ENCODE results near the gene SERPINA10. TPM values are rescaled to one million over a fixed set of nuclear protein-coding genes. Genes with fewer than 3 reads are reported as not detected.

SERPINA10 gene
- total RNA-seq, 2 experiments from 2014 or later: not detected

DNA sequence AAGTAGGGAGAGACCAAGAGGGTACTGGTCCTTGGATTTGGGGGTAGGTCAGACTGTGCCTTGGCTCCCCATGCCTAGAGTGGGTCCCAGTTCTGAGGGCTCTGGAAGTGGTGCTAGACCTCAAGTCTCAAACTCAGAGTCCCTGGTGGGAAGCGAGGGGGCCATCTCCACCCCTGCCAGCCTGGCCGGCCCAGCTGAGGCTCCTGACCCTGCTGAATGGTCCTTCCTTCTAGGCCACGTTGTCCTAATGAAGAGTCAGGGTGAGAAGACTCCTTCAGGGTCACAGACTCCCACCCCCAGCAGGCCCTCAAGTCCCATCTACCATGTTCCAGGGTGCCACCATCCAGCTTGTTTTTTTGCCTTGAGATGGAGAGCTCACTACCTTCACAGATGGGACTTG lies 17.2 kb upstream of the SERPINA10 start:
- no TSS peak for BruUV-seq (replicated peaks)
- H3K9me2 ChIP-seq (ENCODE audit: insufficient read depth, low read length): no peaks in the 10 kb centered on the region
- H3K9me3 ChIP-seq (ENCODE audit: low read length): 0 out of 2 replicates have a peak, but pooled peaks cover 6% of the 10 kb centered on the region
- DNase-seq (ENCODE audit: low spot score): no peak
- H3K27ac ChIP-seq (ENCODE audit: low read depth, low read length, poor library complexity, severe bottlenecking): no peak overlapping the region
- ChIA-PET POLR2A (no interaction called here), CTCF (ENCODE audit: unreplicated experiment) (no interaction called here)
- no peaks in the 10 kb centered on the region for H3K4me1 ChIP-seq (ENCODE audit: insufficient read depth, low read length, poor library complexity, severe bottlenecking)
- no peaks in the 10 kb centered on the region for H4K20me1 ChIP-seq (ENCODE audit: insufficient read depth, low read length)
- no peak overlapping the region for H3K4me3 ChIP-seq (ENCODE audit: low read depth, low read length, poor library complexity, severe bottlenecking)
- no peak overlapping the region for H2AFZ ChIP-seq (ENCODE audit: low read length)
- no peaks in the 10 kb centered on the region for H3K79me2 ChIP-seq (ENCODE audit: insufficient read depth, low read depth, low read length)
- no peak overlapping the region for H3K4me2 ChIP-seq (ENCODE audit: low read length)
- intact Hi-C loops (cut with micrococcal nuclease; ENCODE audit: unreplicated experiment): no loop called here
- no peak for TF ChIP-seq EZH2phosphoT487 (IDR thresholded peaks at IDR 0.05; ENCODE audit: borderline replicate concordance, low read depth, low read length)
- TF ChIP-seq, protein P1, sequence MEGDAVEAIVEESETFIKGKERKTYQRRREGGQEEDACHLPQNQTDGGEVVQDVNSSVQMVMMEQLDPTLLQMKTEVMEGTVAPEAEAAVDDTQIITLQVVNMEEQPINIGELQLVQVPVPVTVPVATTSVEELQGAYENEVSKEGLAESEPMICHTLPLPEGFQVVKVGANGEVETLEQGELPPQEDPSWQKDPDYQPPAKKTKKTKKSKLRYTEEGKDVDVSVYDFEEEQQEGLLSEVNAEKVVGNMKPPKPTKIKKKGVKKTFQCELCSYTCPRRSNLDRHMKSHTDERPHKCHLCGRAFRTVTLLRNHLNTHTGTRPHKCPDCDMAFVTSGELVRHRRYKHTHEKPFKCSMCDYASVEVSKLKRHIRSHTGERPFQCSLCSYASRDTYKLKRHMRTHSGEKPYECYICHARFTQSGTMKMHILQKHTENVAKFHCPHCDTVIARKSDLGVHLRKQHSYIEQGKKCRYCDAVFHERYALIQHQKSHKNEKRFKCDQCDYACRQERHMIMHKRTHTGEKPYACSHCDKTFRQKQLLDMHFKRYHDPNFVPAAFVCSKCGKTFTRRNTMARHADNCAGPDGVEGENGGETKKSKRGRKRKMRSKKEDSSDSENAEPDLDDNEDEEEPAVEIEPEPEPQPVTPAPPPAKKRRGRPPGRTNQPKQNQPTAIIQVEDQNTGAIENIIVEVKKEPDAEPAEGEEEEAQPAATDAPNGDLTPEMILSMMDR (conservative IDR thresholded peaks at IDR 0.05; ENCODE audit: low read length): no peak
- H3K36me3 ChIP-seq (ENCODE audit: insufficient read depth, low read length): no peaks in the 10 kb centered on the region

DNA sequence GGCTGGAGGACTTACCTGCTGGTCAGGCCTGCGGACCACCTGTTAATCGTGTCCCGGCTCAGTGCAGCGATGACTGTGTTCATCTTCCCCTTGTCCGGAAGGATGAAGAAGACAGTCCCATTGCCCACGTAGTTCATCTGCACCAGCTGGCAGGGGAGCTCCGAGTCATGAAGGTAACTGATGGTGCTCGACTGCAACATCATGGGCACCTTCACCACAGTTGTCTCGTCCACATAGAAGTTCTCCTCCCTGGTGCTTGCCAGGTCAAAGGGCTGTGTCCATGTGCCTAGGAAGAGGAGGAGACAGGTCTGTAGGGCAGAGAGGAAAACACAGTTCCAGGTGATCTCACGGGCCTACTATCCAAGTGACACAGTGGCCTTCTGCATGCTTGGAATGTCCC lies 16.7 kb upstream of the SERPINA10 start:
- CTCF ChIA-PET (ENCODE audit: unreplicated experiment): no interaction called here
- POLR2A ChIA-PET: interaction anchor here (0.6 kb wide), 1 partner anchor 9 kb away, joined by 3 read pairs; no protein-coding TSS in a partner anchor

DNA sequence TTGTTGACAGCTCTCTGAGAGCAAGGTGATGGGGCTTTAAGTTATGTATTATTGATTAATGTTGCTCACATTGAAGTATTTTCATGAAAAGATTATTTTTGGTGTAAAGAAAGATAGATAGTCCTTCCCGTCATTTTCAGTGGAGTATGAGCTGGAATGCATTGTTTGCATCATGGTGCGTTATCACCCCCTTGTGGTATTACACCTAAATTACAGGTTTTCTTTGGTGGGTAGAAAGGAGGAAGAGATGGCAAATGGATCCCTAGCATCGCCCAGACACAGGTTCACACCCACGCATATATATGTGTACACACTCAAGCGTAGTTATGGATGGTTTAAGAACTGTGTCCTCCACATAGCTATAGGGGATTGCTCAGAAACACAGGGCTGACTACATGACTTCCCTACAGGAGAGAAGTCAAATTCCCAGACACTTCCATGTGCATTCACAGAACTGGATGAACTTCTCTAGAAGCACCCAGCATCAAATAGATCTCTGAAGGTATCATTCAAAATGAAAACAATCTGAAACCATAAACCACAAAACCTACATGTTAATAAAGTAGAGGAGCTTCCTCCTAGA lies 14.4 kb upstream of the SERPINA10 start:
- intact Hi-C loops (cut with micrococcal nuclease; ENCODE audit: unreplicated experiment): no loop called here
- no peak overlapping the region for H3K4me2 ChIP-seq (ENCODE audit: low read length)
- H4K20me1 ChIP-seq (ENCODE audit: insufficient read depth, low read length): no peaks in the 10 kb centered on the region
- no peaks in the 10 kb centered on the region for H3K4me1 ChIP-seq (ENCODE audit: insufficient read depth, low read length, poor library complexity, severe bottlenecking)
- no peaks in the 10 kb centered on the region for H3K79me2 ChIP-seq (ENCODE audit: insufficient read depth, low read depth, low read length)
- H3K27ac ChIP-seq (ENCODE audit: low read depth, low read length, poor library complexity, severe bottlenecking): no peak overlapping the region
- H3K36me3 ChIP-seq (ENCODE audit: insufficient read depth, low read length): no peaks in the 10 kb centered on the region
- no TSS peak for BruUV-seq (replicated peaks)
- TF ChIP-seq, protein P1 (conservative IDR thresholded peaks at IDR 0.05; ENCODE audit: low read length): peak; percentile 69
- no peak for TF ChIP-seq EZH2phosphoT487 (IDR thresholded peaks at IDR 0.05; ENCODE audit: borderline replicate concordance, low read depth, low read length)
- no peak overlapping the region for H3K4me3 ChIP-seq (ENCODE audit: low read depth, low read length, poor library complexity, severe bottlenecking)
- H2AFZ ChIP-seq (ENCODE audit: low read length): no peak overlapping the region
- 0 out of 2 replicates have a peak, but pooled peaks cover 6% of the 10 kb centered on the region for H3K9me3 ChIP-seq (ENCODE audit: low read length)
- ChIA-PET CTCF (ENCODE audit: unreplicated experiment) (no interaction called here), POLR2A (interaction anchor here (0.7 kb wide), 1 partner anchor 94 kb away, joined by 3 read pairs; no protein-coding TSS in a partner anchor)
- DNase-seq (ENCODE audit: low spot score): no peak
- no peaks in the 10 kb centered on the region for H3K9me2 ChIP-seq (ENCODE audit: insufficient read depth, low read length)

More for the DNA sequence above, 16.7 kb upstream of the SERPINA10 start:
- Histone ChIP-seq H2AFZ (ENCODE audit: low read length) (no peak overlapping the region), H3K36me3 (ENCODE audit: insufficient read depth, low read length) (no peaks in the 10 kb centered on the region), H3K27ac (ENCODE audit: low read depth, low read length, poor library complexity, severe bottlenecking) (no peak overlapping the region), H4K20me1 (ENCODE audit: insufficient read depth, low read length) (no peaks in the 10 kb centered on the region), H3K9me3 (ENCODE audit: low read length) (0 out of 2 replicates have a peak, but pooled peaks cover 6% of the 10 kb centered on the region), H3K4me3 (ENCODE audit: low read depth, low read length, poor library complexity, severe bottlenecking) (no peak overlapping the region), H3K9me2 (ENCODE audit: insufficient read depth, low read length) (no peaks in the 10 kb centered on the region), H3K79me2 (ENCODE audit: insufficient read depth, low read depth, low read length) (no peaks in the 10 kb centered on the region), H3K4me2 (ENCODE audit: low read length) (no peak overlapping the region), H3K4me1 (ENCODE audit: insufficient read depth, low read length, poor library complexity, severe bottlenecking) (no peaks in the 10 kb centered on the region)
- BruUV-seq (replicated peaks): no TSS peak
- TF ChIP-seq, protein P1 (conservative IDR thresholded peaks at IDR 0.05; ENCODE audit: low read length): no peak
- TF ChIP-seq EZH2phosphoT487 (IDR thresholded peaks at IDR 0.05; ENCODE audit: borderline replicate concordance, low read depth, low read length): no peak
- DNase-seq (ENCODE audit: low spot score): no peak
- intact Hi-C loops (cut with micrococcal nuclease; ENCODE audit: unreplicated experiment): no loop called here

Data from OCI-LY7 (cell line).